Liver (tissue), 9 donors: ENCODE measurements around the gene SGF29. TPM values are rescaled to one million over a fixed set of nuclear protein-coding genes. Genes with fewer than 3 reads are reported as not detected.

Source experiments
- DNase-seq: peaks from one replicate; pipeline ENCODE4 v3.0.0-alpha.2; 2017; ENCODE audit warnings: low spot score
- H3K27ac ChIP-seq, 2 donors: one replicate each; pipeline ENCODE4 v1.7.0; 2013; ENCODE audit warnings: inconsistent platforms in 2 of 2, low read length in 2 of 2, control low read depth in 1 of 2, low read depth in 1 of 2, mild to moderate bottlenecking in 1 of 2
- H3K27me3 ChIP-seq, 4 donors: one replicate each; pipeline versions ENCODE4 v1.6.1 to v1.7.0; 2013; ENCODE audit warnings: low read length in 3 of 4, inconsistent platforms in 1 of 4, mild to moderate bottlenecking in 1 of 4, moderate library complexity in 1 of 4; ENCODE audit not compliant: control insufficient read depth in 4 of 4, insufficient read depth in 4 of 4
- H3K36me3 ChIP-seq, 4 donors: one replicate each; pipeline versions ENCODE4 v1.6.1 to v1.7.0; 2013; ENCODE audit warnings: low read length in 3 of 4, mild to moderate bottlenecking in 3 of 4, low read depth in 1 of 4, moderate library complexity in 1 of 4; ENCODE audit not compliant: control insufficient read depth in 4 of 4, insufficient read depth in 3 of 4
- H3K4me1 ChIP-seq, 4 donors: one replicate each; pipeline versions ENCODE4 v1.6.1 to v1.7.0; 2013; ENCODE audit warnings: low read length in 3 of 4, mild to moderate bottlenecking in 3 of 4, moderate library complexity in 1 of 4; ENCODE audit not compliant: control insufficient read depth in 4 of 4, insufficient read depth in 4 of 4
- H3K4me3 ChIP-seq, 3 donors: one replicate each; pipeline versions ENCODE4 v1.6.1 to v1.7.0; 2013; ENCODE audit warnings: low read length in 3 of 3, control low read depth in 1 of 3, low read depth in 1 of 3, mild to moderate bottlenecking in 1 of 3
- H3K9ac ChIP-seq, 2 donors: one replicate each; pipeline ENCODE4 v1.7.0; 2013; ENCODE audit warnings: low read length in 2 of 2, mild to moderate bottlenecking in 2 of 2, moderate library complexity in 2 of 2, control low read depth in 1 of 2, low read depth in 1 of 2
- H3K9me3 ChIP-seq, 4 donors: one replicate each; pipeline versions ENCODE4 v1.6.1 to v1.7.0; 2013; ENCODE audit warnings: low read length in 3 of 4; ENCODE audit not compliant: control insufficient read depth in 4 of 4
- EGR1 ChIP-seq, 2 donors: IDR thresholded peaks; 2 replicates each; pipeline ENCODE4 v1.6.1; 2016 to 2018; ENCODE audit warnings: antibody characterized with exemption in 2 of 2, low read depth in 2 of 2
- FOXA1 ChIP-seq: IDR thresholded peaks from 2 replicates; pipeline ENCODE4 v1.6.1; 2016; ENCODE audit warnings: antibody characterized with exemption
- FOXA2 ChIP-seq: IDR thresholded peaks from 2 replicates; pipeline ENCODE4 v1.6.1; 2016; ENCODE audit warnings: antibody characterized with exemption
- GABPA ChIP-seq, 2 donors: IDR thresholded peaks in 1 of 2; conservative IDR thresholded peaks in 1 of 2; 2 replicates each; pipeline ENCODE4 v1.6.1; 2016; ENCODE audit warnings: antibody characterized with exemption in 2 of 2, mild to moderate bottlenecking in 1 of 2, moderate library complexity in 1 of 2
- HNF4A ChIP-seq, 2 donors: conservative IDR thresholded peaks; 2 replicates each; pipeline ENCODE4 v1.6.1; 2016; ENCODE audit warnings: antibody characterized with exemption in 2 of 2, mild to moderate bottlenecking in 2 of 2
- HNF4G ChIP-seq: IDR thresholded peaks from 2 replicates; pipeline ENCODE4 v1.6.1; 2016; ENCODE audit warnings: antibody characterized with exemption
- JUND ChIP-seq, 2 donors: IDR thresholded peaks; 2 replicates each; pipeline ENCODE4 v1.6.1; 2016; ENCODE audit warnings: antibody characterized with exemption in 2 of 2
- MAX ChIP-seq: IDR thresholded peaks from 2 replicates; pipeline ENCODE4 v1.6.1; 2016; ENCODE audit warnings: antibody characterized with exemption
- NR2F2 ChIP-seq: IDR thresholded peaks from 2 replicates; pipeline ENCODE4 v1.6.1; 2016; ENCODE audit warnings: antibody characterized with exemption
- RAD21 ChIP-seq, 2 donors: IDR thresholded peaks; 2 replicates each; pipeline ENCODE4 v1.6.1; 2016; ENCODE audit warnings: antibody characterized with exemption in 2 of 2, mild to moderate bottlenecking in 2 of 2
- REST ChIP-seq: IDR thresholded peaks from 2 replicates; pipeline ENCODE4 v1.6.1; 2016; ENCODE audit warnings: antibody characterized with exemption, mild to moderate bottlenecking
- RXRA ChIP-seq, 2 donors: IDR thresholded peaks; 2 replicates each; pipeline ENCODE4 v1.6.1; 2017 to 2018; ENCODE audit warnings: antibody characterized with exemption in 2 of 2, mild to moderate bottlenecking in 1 of 2
- SP1 ChIP-seq: IDR thresholded peaks from 2 replicates; pipeline ENCODE4 v1.6.1; 2018; ENCODE audit warnings: antibody characterized with exemption, mild to moderate bottlenecking
- TAF1 ChIP-seq: conservative IDR thresholded peaks from 2 replicates; pipeline ENCODE4 v1.6.1; 2016; ENCODE audit warnings: antibody characterized with exemption, mild to moderate bottlenecking
- YY1 ChIP-seq: IDR thresholded peaks from 2 replicates; pipeline ENCODE4 v1.6.1; 2016; ENCODE audit warnings: antibody characterized with exemption, mild to moderate bottlenecking
- polyA plus RNA-seq, 2 donors: library from polyadenylated mRNA; stranded (reverse) in 1 of 2; unstranded in 1 of 2; fragments of 200-250 nt in 1 of 2; fragments of >200 nt in 1 of 2; fragmentation: Nextera tagmentation in 1 of 2; extraction: Ambion mirVana in 1 of 2; gene quantifications; one replicate each; pipeline versions ENCODE4 v1.2.1 to v1.2.3, GENCODE V29; 2013 to 2015
- total RNA-seq, 2 donors: library from RNA; depleted of rRNA; stranded (reverse); fragments of >200 nt; gene quantifications; one replicate each; pipeline ENCODE4 v1.2.3, GENCODE V29; 2014
- TF ChIP-seq, protein P1 (sequence below): fragments of 150-350 bp; IDR thresholded peaks from 2 replicates; pipeline ENCODE4 v1.5.1; 2017; ENCODE audit warnings: improper control_type of control experiment, low read depth, low read length; ENCODE audit not compliant: missing input control
- TF ChIP-seq, protein P2 (sequence below): IDR thresholded peaks from 2 replicates; pipeline ENCODE4 v1.6.1; 2016; ENCODE audit warnings: antibody characterized with exemption
- TF ChIP-seq, protein P3 (sequence below): IDR thresholded peaks from 2 replicates; pipeline ENCODE4 v1.6.1; 2016; ENCODE audit warnings: antibody characterized with exemption
- donor health status: healthy.
- donor health status: healthy.
- donor health status: healthy.
- donor health status: healthy.
- donor health status: healthy.

SGF29 gene
- total and polyA plus RNA-seq, 4 donors, result 6.5 to 18.1 (median 10.5) TPM

- peak; percentile 75 for TF ChIP-seq REST
Observed at GRCh38 chr16:28528463-28528867, 25.3 kb upstream of the SGF29 start (continued).

- no peak overlapping the region for H3K4me3 ChIP-seq
- no peaks in the 10 kb centered on the region for H3K9me3 ChIP-seq
- no peaks in the 10 kb centered on the region for H3K36me3 ChIP-seq
- no peak for DNase-seq
- H3K27ac ChIP-seq, result peak overlapping the region; percentile 87 to 95
- H3K9ac ChIP-seq, result no peak overlapping the region
- peaks cover 12 to 51% (median 33%) of the 10 kb centered on the region in 4 donors for H3K4me1 ChIP-seq
- TF ChIP-seq, protein P1, sequence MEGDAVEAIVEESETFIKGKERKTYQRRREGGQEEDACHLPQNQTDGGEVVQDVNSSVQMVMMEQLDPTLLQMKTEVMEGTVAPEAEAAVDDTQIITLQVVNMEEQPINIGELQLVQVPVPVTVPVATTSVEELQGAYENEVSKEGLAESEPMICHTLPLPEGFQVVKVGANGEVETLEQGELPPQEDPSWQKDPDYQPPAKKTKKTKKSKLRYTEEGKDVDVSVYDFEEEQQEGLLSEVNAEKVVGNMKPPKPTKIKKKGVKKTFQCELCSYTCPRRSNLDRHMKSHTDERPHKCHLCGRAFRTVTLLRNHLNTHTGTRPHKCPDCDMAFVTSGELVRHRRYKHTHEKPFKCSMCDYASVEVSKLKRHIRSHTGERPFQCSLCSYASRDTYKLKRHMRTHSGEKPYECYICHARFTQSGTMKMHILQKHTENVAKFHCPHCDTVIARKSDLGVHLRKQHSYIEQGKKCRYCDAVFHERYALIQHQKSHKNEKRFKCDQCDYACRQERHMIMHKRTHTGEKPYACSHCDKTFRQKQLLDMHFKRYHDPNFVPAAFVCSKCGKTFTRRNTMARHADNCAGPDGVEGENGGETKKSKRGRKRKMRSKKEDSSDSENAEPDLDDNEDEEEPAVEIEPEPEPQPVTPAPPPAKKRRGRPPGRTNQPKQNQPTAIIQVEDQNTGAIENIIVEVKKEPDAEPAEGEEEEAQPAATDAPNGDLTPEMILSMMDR, result no peak
- TF ChIP-seq RXRA (IDR thresholded peaks at IDR 0.05) (no peak), SP1 (no peak), HNF4A (conservative IDR thresholded peaks at IDR 0.05) (no peak), GABPA (IDR thresholded peaks at IDR 0.05 in 1 of 2, conservative IDR thresholded peaks at IDR 0.05 in 1 of 2) (no peak), NR2F2 (no peak), EGR1 (IDR thresholded peaks at IDR 0.05; ENCODE audit: low read depth in 2 of 2) (no peak), TAF1 (no peak), YY1 (no peak), MAX (no peak), JUND (IDR thresholded peaks at IDR 0.05) (no peak), REST (no peak), FOXA2 (no peak), RAD21 (IDR thresholded peaks at IDR 0.05) (no peak), HNF4G (no peak), FOXA1 (no peak)
- TF ChIP-seq, protein P2, sequence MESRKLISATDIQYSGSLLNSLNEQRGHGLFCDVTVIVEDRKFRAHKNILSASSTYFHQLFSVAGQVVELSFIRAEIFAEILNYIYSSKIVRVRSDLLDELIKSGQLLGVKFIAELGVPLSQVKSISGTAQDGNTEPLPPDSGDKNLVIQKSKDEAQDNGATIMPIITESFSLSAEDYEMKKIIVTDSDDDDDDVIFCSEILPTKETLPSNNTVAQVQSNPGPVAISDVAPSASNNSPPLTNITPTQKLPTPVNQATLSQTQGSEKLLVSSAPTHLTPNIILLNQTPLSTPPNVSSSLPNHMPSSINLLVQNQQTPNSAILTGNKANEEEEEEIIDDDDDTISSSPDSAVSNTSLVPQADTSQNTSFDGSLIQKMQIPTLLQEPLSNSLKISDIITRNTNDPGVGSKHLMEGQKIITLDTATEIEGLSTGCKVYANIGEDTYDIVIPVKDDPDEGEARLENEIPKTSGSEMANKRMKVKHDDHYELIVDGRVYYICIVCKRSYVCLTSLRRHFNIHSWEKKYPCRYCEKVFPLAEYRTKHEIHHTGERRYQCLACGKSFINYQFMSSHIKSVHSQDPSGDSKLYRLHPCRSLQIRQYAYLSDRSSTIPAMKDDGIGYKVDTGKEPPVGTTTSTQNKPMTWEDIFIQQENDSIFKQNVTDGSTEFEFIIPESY, result no peak
- TF ChIP-seq, protein P3, sequence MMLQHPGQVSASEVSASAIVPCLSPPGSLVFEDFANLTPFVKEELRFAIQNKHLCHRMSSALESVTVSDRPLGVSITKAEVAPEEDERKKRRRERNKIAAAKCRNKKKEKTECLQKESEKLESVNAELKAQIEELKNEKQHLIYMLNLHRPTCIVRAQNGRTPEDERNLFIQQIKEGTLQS, result no peak
- no peaks in the 10 kb centered on the region for H3K27me3 ChIP-seq
Observed at GRCh38 chr16:28529124-28529523, 24.6 kb upstream of the SGF29 start.
